Measurements from ENCODE around the gene SKIC8. TPM values are rescaled to one million over a fixed set of nuclear protein-coding genes. Genes with fewer than 3 reads are reported as not detected.
A peak's percentile ranks its signal among the peaks of the same experiment; 100 is the strongest.

The SKIC8 gene
- total RNA-seq, 3 donors from 2014 or later (not counting 1 experiment from before 2014, with no cell fraction given), result 20.7 to 24.9 (median 21.4) TPM

DNA sequence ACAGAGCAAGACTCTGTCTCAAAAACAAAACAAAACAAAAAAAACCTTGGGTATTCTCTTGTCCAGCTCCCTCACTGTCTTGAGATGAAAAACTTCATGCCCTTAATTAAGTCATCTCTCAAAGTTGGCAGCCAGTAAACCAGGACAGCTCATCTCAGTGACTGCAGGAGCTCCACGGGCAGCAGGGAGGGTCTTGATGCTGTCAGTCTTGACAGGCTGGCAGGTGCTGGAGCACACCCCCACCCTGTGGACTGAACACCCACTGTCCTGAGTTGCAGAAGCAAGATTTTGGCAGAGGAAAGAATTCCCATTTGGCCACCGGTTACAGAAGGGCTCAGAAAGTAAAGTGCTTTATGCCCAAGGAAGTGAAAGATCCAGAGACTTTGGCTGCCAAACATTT lies 27.1 kb downstream of the SKIC8 start:
- TF ChIP-seq CTCF (IDR thresholded peaks at IDR 0.05), result no peak
- Mint-ChIP-seq H3K4me3 (no peak overlapping the region), H3K4me1 (no peaks in the 10 kb centered on the region), H3K27ac (no peak overlapping the region), H3K9me3 (no peaks in the 10 kb centered on the region), H3K36me3 (no peaks in the 10 kb centered on the region), H3K27me3 (ENCODE audit: low read depth in 2 of 2) (no peaks in the 10 kb centered on the region)
- Histone ChIP-seq H3K4me3 (ENCODE audit: low read length) (no peak overlapping the region), H3K27me3 (ENCODE audit: control insufficient read depth, insufficient read depth, low read length) (no peaks in the 10 kb centered on the region), H3K36me3 (ENCODE audit: control insufficient read depth, insufficient read depth, low read length) (peaks cover 19% of the 10 kb centered on the region), H3K4me1 (ENCODE audit: control insufficient read depth, insufficient read depth, low read length) (no peaks in the 10 kb centered on the region), H3K27ac (ENCODE audit: low read length) (no peak overlapping the region), H3K9me3 (ENCODE audit: control insufficient read depth, insufficient read depth, low read length) (no peaks in the 10 kb centered on the region)
- 89% methylated on average over 2 of the region's 2 CpGs for WGBS (ENCODE audit: insufficient coverage)
- no peak for ATAC-seq
- DNase-seq, result no peak
- intact Hi-C loops (cut with micrococcal nuclease), result no loop called here

- Mint-ChIP-seq H3K27me3 (ENCODE audit: low read depth in 2 of 2) (no peaks in the 10 kb centered on the region), H3K4me3 (no peak overlapping the region)
- no peak for ATAC-seq
Measured at GRCh38 chr15:78266806-78267205, 32.6 kb downstream of the SKIC8 start.

GRCh38 chr15:78266229-78266628 lies 33.2 kb downstream of the SKIC8 start:
- no peak for DNase-seq
- Histone ChIP-seq H3K36me3 (ENCODE audit: control insufficient read depth, insufficient read depth, low read length) (peaks cover 3% of the 10 kb centered on the region), H3K4me3 (ENCODE audit: low read length) (no peak overlapping the region), H3K9me3 (ENCODE audit: control insufficient read depth, insufficient read depth, low read length) (no peaks in the 10 kb centered on the region), H3K4me1 (ENCODE audit: control insufficient read depth, insufficient read depth, low read length) (peaks cover 10% of the 10 kb centered on the region), H3K27ac (ENCODE audit: low read length) (no peak overlapping the region), H3K27me3 (ENCODE audit: control insufficient read depth, insufficient read depth, low read length) (no peaks in the 10 kb centered on the region)
- ATAC-seq, result no peak
- TF ChIP-seq CTCF (IDR thresholded peaks at IDR 0.05), result no peak
- no peaks in the 10 kb centered on the region for H3K36me3 Mint-ChIP-seq
- intact Hi-C loops (cut with micrococcal nuclease), result no loop called here
- no peaks in the 10 kb centered on the region for H3K27me3 Mint-ChIP-seq (ENCODE audit: low read depth in 2 of 2)
- H3K4me1 Mint-ChIP-seq, result peaks cover 10 to 11% of the 10 kb centered on the region in 2 donors
- peak overlapping the region; percentile 87 for H3K4me3 Mint-ChIP-seq
- H3K9me3 Mint-ChIP-seq, result no peaks in the 10 kb centered on the region
- H3K27ac Mint-ChIP-seq, result peak overlapping the region; percentile 78 to 82

More at GRCh38 chr15:78266806-78267205, 32.6 kb downstream of the SKIC8 start:
- DNase-seq, result no peak
- H3K9me3 Mint-ChIP-seq, result no peaks in the 10 kb centered on the region
- no peak for TF ChIP-seq CTCF (IDR thresholded peaks at IDR 0.05)
- Histone ChIP-seq H3K9me3 (ENCODE audit: control insufficient read depth, insufficient read depth, low read length) (no peaks in the 10 kb centered on the region), H3K36me3 (ENCODE audit: control insufficient read depth, insufficient read depth, low read length) (peaks cover 4% of the 10 kb centered on the region), H3K4me1 (ENCODE audit: control insufficient read depth, insufficient read depth, low read length) (peaks cover 10% of the 10 kb centered on the region), H3K4me3 (ENCODE audit: low read length) (no peak overlapping the region), H3K27me3 (ENCODE audit: control insufficient read depth, insufficient read depth, low read length) (no peaks in the 10 kb centered on the region), H3K27ac (ENCODE audit: low read length) (no peak overlapping the region)
- 100% methylated on average over 1 of the region's 2 CpGs for WGBS (ENCODE audit: insufficient coverage)
- intact Hi-C loops (cut with micrococcal nuclease), result no loop called here
- H3K4me1 Mint-ChIP-seq, result peaks cover 10 to 11% of the 10 kb centered on the region in 2 donors
- H3K36me3 Mint-ChIP-seq, result no peaks in the 10 kb centered on the region
- H3K27ac Mint-ChIP-seq, result peak overlapping the region in 1 of 2 donors; percentile 78

- no peaks in the 10 kb centered on the region for H3K27me3 ChIP-seq (ENCODE audit: control insufficient read depth, insufficient read depth, low read length)
- H3K9me3 ChIP-seq (ENCODE audit: control insufficient read depth, insufficient read depth, low read length), result no peaks in the 10 kb centered on the region
- 63% methylated on average over 6 of the region's 9 CpGs for WGBS (ENCODE audit: insufficient coverage)
- H3K36me3 Mint-ChIP-seq, result no peaks in the 10 kb centered on the region
- H3K36me3 ChIP-seq (ENCODE audit: control insufficient read depth, insufficient read depth, low read length), result no peaks in the 10 kb centered on the region
- peaks cover 10 to 11% of the 10 kb centered on the region in 2 donors for H3K4me1 Mint-ChIP-seq
- H3K4me3 ChIP-seq (ENCODE audit: low read length), result no peak overlapping the region
- H3K27me3 Mint-ChIP-seq (ENCODE audit: low read depth in 2 of 2), result no peaks in the 10 kb centered on the region
- no peak overlapping the region for H3K27ac ChIP-seq (ENCODE audit: low read length)
- TF ChIP-seq CTCF (IDR thresholded peaks at IDR 0.05), result no peak
- H3K4me1 ChIP-seq (ENCODE audit: control insufficient read depth, insufficient read depth, low read length), result peaks cover 10% of the 10 kb centered on the region
- DNase-seq (peak in 1 of 2 donors; percentile 34), ATAC-seq (no peak)
- no peaks in the 10 kb centered on the region for H3K9me3 Mint-ChIP-seq
- intact Hi-C loops (cut with micrococcal nuclease), result no loop called here
- peak overlapping the region; percentile 87 for H3K4me3 Mint-ChIP-seq
- peak overlapping the region; percentile 78 to 82 for H3K27ac Mint-ChIP-seq
Measured at GRCh38 chr15:78265752-78266224, 33.6 kb downstream of the SKIC8 start.
